NCI-H2196 treated with DMSO at 0.1 percent for 48 hours (cell line): ENCODE data around the gene C19orf81.

Source experiments
- DNase-seq: peaks from one replicate; lab custom pipeline; 2025; ENCODE audit not compliant: unreplicated experiment; lab: John Stamatoyannopoulos, UW

C19orf81 gene

GRCh38 chr19:50629194-50629593 lies 20.1 kb upstream of the C19orf81 start:
- DNase-seq = no peak

GRCh38 chr19:50629801-50630200 lies 19.4 kb upstream of the C19orf81 start:
- DNase-seq = no peak

- DNase-seq = no peak
Observed at GRCh38 chr19:50632151-50632835, 17.0 kb upstream of the C19orf81 start.

- DNase-seq = no peak
Observed at GRCh38 chr19:50633359-50633758, 15.9 kb upstream of the C19orf81 start.

GRCh38 chr19:50633973-50634372 lies 15.3 kb upstream of the C19orf81 start:
- DNase-seq = no peak

GRCh38 chr19:50636317-50637085 lies 12.7 kb upstream of the C19orf81 start:
- no peak for DNase-seq

GRCh38 chr19:50638600-50638999 lies 10.6 kb upstream of the C19orf81 start:
- no peak for DNase-seq

- no peak for DNase-seq
Observed at GRCh38 chr19:50639121-50640112, 9.8 kb upstream of the C19orf81 start, which contains the start of gene SYT3. SYT3 (minus strand) TSS chr19:50639881; CDS start chr19:50637411, 2,470 bp downstream.

GRCh38 chr19:50640368-50640767 lies 8.9 kb upstream of the C19orf81 start:
- no peak for DNase-seq

- DNase-seq = no peak
Observed at GRCh38 chr19:50644315-50644915, 4.8 kb upstream of the C19orf81 start.

GRCh38 chr19:50645107-50645506 lies 4.1 kb upstream of the C19orf81 start:
- DNase-seq = no peak

GRCh38 chr19:50646074-50646807 lies 3.0 kb upstream of the C19orf81 start:
- no peak for DNase-seq

- DNase-seq = no peak
Observed at GRCh38 chr19:50647879-50648615, 1.2 kb upstream of the C19orf81 start.

GRCh38 chr19:50648659-50649058 lies 586 bp upstream of the C19orf81 start:
- no peak for DNase-seq

- DNase-seq = no peak
Observed at GRCh38 chr19:50651174-50651573, 1.9 kb downstream of the C19orf81 start.

- DNase-seq = no peak
Observed at GRCh38 chr19:50652722-50653121, 3.5 kb downstream of the C19orf81 start.

GRCh38 chr19:50654882-50655281 lies 5.6 kb downstream of the C19orf81 start:
- DNase-seq = no peak

GRCh38 chr19:50657222-50657669 lies 8.0 kb downstream of the C19orf81 start:
- no peak for DNase-seq

GRCh38 chr19:50657712-50658440 lies 8.6 kb downstream of the C19orf81 start:
- peak; percentile 99 for DNase-seq
